Stomach (tissue), 9 donors: ENCODE measurements around the gene CER1. TPM values are rescaled to one million over a fixed set of nuclear protein-coding genes. Genes with fewer than 3 reads are reported as not detected.

ENCODE experiments used
- DNase-seq, 2 donors: peaks; one replicate each; pipeline versions ENCODE4 v3.0.0 to v3.0.0-alpha.2; 2013 to 2019
- H3K27ac ChIP-seq, 5 donors: fragments of 200-600 bp in 4 of 5; sonication (generic) in 4 of 5; one replicate each; pipeline ENCODE4 v1.5.1; 2013 to 2019; ENCODE audit warnings: mild to moderate bottlenecking in 1 of 5, moderate library complexity in 1 of 5
- H3K27me3 ChIP-seq, 3 donors: fragments of 200-600 bp; sonication (generic); one replicate each; pipeline ENCODE4 v1.5.1; 2017 to 2019; ENCODE audit warnings: mixed run types in 1 of 3
- H3K36me3 ChIP-seq, 4 donors: fragments of 200-600 bp; sonication (generic); 1 replicate in 3 of 4; 2 replicates in 1 of 4; pipeline ENCODE4 v1.5.1; 2016 to 2019
- H3K4me1 ChIP-seq, 4 donors: fragments of 200-600 bp; sonication (generic); one replicate each; pipeline ENCODE4 v1.5.1; 2016 to 2019
- H3K4me3 ChIP-seq, 4 donors: fragments of 200-600 bp; sonication (generic) in 3 of 4; one replicate each; pipeline ENCODE4 v1.5.1; 2016 to 2019; ENCODE audit warnings: mild to moderate bottlenecking in 1 of 4
- H3K9me3 ChIP-seq, 4 donors: fragments of 200-600 bp; sonication (generic); one replicate each; pipeline ENCODE4 v1.5.1; 2016 to 2019
- CTCF ChIP-seq, 7 experiments: fragments of 450-650 bp in 4 of 7; fragments of 200-600 bp in 3 of 7; sonication (generic) in 3 of 7; IDR thresholded peaks; one replicate each; pipeline ENCODE4 v1.5.1; 2016 to 2019; ENCODE audit warnings: antibody characterized with exemption in 7 of 7, control low read depth in 2 of 7, mild to moderate bottlenecking in 1 of 7
- EP300 ChIP-seq: sonication (generic); formaldehyde crosslinking; IDR thresholded peaks from one replicate; pipeline ENCODE4 v1.6.1; 2017; ENCODE audit warnings: antibody characterized with exemption
- POLR2A ChIP-seq, 4 donors: fragments of 450-650 bp; IDR thresholded peaks; one replicate each; pipeline ENCODE4 v1.6.1; 2016; ENCODE audit warnings: antibody characterized with exemption in 4 of 4, control low read depth in 2 of 4, mild to moderate bottlenecking in 1 of 4, moderate library complexity in 1 of 4
- POLR2AphosphoS5 ChIP-seq, 3 donors: sonication (generic); formaldehyde crosslinking; IDR thresholded peaks; one replicate each; pipeline ENCODE4 v1.6.1; 2016; ENCODE audit warnings: antibody characterized with exemption in 3 of 3
- WGBS, 5 donors: extraction: QIAGEN DNeasy Blood & Tissue Kit in 3 of 5; methylation state at CpG; one replicate each; pipeline versions ENCODE4 v1.1.5 to v1.1.7; 2013 to 2018; 5-methylcytosine and 5-hydroxymethylcytosine counted together
- intact Hi-C: fragments of 100-400 bp; cut with DNase I; formaldehyde crosslinking; loops from one replicate; pipeline ENCODE4 v1.15.1; 2023; ENCODE audit warnings: low total_unique reads
- polyA plus RNA-seq, 3 donors: library from polyadenylated mRNA; stranded (reverse); fragments of 200-250 nt; gene quantifications; one replicate each; pipeline ENCODE4 v1.2.3, GENCODE V29; 2013
- total RNA-seq, 5 donors: library from RNA; depleted of rRNA; stranded (reverse); fragments of >200 nt; gene quantifications; one replicate each; pipeline versions ENCODE4 v1.1.0 to v1.2.3, GENCODE V29; 2014 to 2016
- donor health status: healthy with polysubstance abuse.
- donor health status: Bipolar disorder and iron deficiency.
- donor health status: healthy.

CER1 gene
- total and polyA plus RNA-seq, 8 donors, result not detected

- intact Hi-C loops, result no loop called here
- WGBS, 5 donors, result 37 to 53% (median 50%) methylated on average over 4 of the region's 4 CpGs
- H3K4me1 ChIP-seq, result no peaks in the 10 kb centered on the region
Measured at GRCh38 chr9:14723301-14723700, 768 bp upstream of the CER1 start.

GRCh38 chr9:14719231-14719923 is 3.2 kb downstream of the CER1 start:
- 65 to 78% (median 68%) methylated on average over 8 of the region's 8 CpGs for WGBS, 5 donors
- no peak for DNase-seq
- Histone ChIP-seq H3K27ac (no peak overlapping the region), H3K36me3 (no peaks in the 10 kb centered on the region), H3K4me3 (no peak overlapping the region), H3K4me1 (no peaks in the 10 kb centered on the region), H3K27me3 (peaks cover 0 to 23% (median 0%) of the 10 kb centered on the region in 3 donors), H3K9me3 (no peaks in the 10 kb centered on the region)
- TF ChIP-seq POLR2A (IDR thresholded peaks at IDR 0.05) (no peak), CTCF (IDR thresholded peaks at IDR 0.05) (no peak), POLR2AphosphoS5 (IDR thresholded peaks at IDR 0.05) (no peak), EP300 (no peak)
- intact Hi-C loops, result no loop called here

More at GRCh38 chr9:14723301-14723700, 768 bp upstream of the CER1 start:
- DNase-seq, result no peak
- TF ChIP-seq CTCF (IDR thresholded peaks at IDR 0.05), result no peak
- no peak for TF ChIP-seq POLR2AphosphoS5 (IDR thresholded peaks at IDR 0.05)
- TF ChIP-seq POLR2A (IDR thresholded peaks at IDR 0.05), result no peak
- TF ChIP-seq EP300, result no peak
- Histone ChIP-seq H3K9me3 (no peaks in the 10 kb centered on the region), H3K27me3 (peaks cover 0 to 17% (median 0%) of the 10 kb centered on the region in 3 donors), H3K4me3 (no peak overlapping the region), H3K27ac (no peak overlapping the region), H3K36me3 (no peaks in the 10 kb centered on the region)

GRCh38 chr9:14715102-14715501 is 7.4 kb downstream of the CER1 start:
- Histone ChIP-seq H3K4me1 (no peaks in the 10 kb centered on the region), H3K27me3 (peaks cover 0 to 9% (median 0%) of the 10 kb centered on the region in 3 donors), H3K27ac (no peak overlapping the region), H3K36me3 (no peaks in the 10 kb centered on the region), H3K4me3 (no peak overlapping the region), H3K9me3 (peaks cover 0 to 4% (median 0%) of the 10 kb centered on the region in 4 donors)
- TF ChIP-seq CTCF (IDR thresholded peaks at IDR 0.05), result no peak
- TF ChIP-seq POLR2A (IDR thresholded peaks at IDR 0.05), result no peak
- TF ChIP-seq POLR2AphosphoS5 (IDR thresholded peaks at IDR 0.05), result no peak
- TF ChIP-seq EP300, result no peak
- no peak for DNase-seq
- WGBS, 5 donors, result 72 to 83% (median 79%) methylated on average over 4 of the region's 4 CpGs
- intact Hi-C loops, result no loop called here

- no peak for TF ChIP-seq CTCF (IDR thresholded peaks at IDR 0.05)
- no peak for TF ChIP-seq POLR2A (IDR thresholded peaks at IDR 0.05)
- no peak for TF ChIP-seq POLR2AphosphoS5 (IDR thresholded peaks at IDR 0.05)
- TF ChIP-seq EP300, result no peak
- WGBS, 5 donors, result 70 to 82% (median 77%) methylated on average over 3 of the region's 3 CpGs
- no peak for DNase-seq
- Histone ChIP-seq H3K27me3 (peaks cover 0 to 6% (median 0%) of the 10 kb centered on the region in 3 donors), H3K4me1 (no peaks in the 10 kb centered on the region), H3K36me3 (no peaks in the 10 kb centered on the region), H3K9me3 (peaks cover 0 to 7% (median 0%) of the 10 kb centered on the region in 4 donors), H3K4me3 (no peak overlapping the region), H3K27ac (no peak overlapping the region)
- intact Hi-C loops, result no loop called here
Measured at GRCh38 chr9:14713187-14713767, 9.3 kb downstream of the CER1 start.
